ENCODE results near the gene KRI1.
"Not testable (repeated sequence)": the region's sequence is repeated elsewhere in the genome, so short reads cannot be mapped to it uniquely, and the experiment has no call there.

The KRI1 gene

DNA sequence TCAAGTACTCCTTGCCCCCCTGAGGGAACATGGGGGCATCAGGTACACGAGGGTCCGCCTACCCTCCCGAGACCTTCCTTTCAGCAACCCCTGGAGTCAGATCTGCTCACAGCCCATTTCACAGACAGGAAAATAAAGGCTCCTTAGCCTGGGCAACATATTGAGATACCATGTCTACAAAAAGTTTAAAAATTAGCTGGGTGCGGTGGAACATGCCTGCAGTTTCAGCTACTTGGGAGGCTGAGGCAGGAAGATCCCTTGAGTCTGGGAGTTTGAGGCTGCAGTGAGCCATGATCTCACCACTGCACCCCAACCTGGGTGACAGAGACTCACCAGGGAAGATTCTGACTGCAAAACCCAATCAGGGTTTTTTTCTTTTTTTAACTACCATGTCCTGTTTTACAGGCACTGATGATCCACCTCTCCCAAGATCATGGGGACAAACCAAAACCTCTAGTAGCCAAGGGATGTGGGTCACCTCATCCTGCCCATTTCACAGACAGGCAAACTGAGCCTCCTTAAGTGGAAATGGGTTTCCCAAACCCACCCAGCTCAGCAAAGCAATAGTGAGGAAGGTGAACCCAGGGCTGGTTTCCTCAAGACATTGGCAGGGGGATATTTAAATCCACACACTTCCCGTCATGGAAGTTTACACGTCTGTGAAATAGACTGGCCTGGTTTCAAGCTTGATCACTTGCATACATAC, 9.4 kb upstream of the KRI1 start:
- no peak for DNase-seq

- DNase-seq = no peak
Observed at GRCh38 chr19:10574462-10574861, 8.7 kb upstream of the KRI1 start.

GRCh38 chr19:10573793-10574192, 8.0 kb upstream of the KRI1 start:
- not testable (repeated sequence) for DNase-seq

DNA sequence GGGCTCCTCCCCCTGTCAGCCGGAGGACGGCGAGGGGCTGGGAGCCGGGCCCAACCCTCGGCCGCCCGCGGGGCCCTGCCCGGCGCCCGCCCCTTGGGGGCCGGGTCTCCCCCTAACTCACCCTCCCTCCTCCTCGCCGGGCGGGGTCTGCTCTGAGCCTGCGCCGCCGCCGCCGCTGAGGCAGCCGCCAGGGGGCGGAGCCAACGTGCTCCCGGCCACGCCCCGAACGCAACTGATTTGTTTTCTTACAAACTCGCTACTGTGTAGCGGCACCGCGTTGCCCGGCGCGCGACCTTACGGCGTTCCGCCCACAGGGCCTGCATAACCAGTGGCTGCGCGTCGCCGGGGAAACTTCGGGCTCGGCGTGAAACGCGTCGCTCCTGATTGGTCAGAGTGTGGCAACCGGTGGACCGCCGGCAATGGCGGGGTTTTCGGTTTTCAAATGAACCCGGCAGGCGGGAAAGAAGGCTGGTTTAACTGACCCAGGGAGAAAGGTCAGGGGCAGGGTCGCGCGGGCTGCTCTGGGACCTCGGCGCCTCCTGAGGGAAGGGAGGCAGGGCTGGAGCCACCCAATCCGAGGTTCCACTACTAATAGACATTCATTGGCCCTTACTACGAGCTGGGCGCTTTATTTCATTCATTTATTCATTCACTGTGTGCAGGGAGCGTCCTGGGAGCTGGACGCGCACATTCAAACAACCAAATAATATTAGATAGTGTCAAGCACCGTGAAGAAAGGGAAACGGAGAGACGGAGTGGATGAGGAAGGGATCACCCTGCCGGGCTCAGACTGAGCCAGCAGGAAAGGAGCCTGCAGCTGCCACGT, 3.2 kb upstream of the KRI1 start, which contains the start of gene CDKN2D:
CDKN2D (minus strand) TSS at position 154 of the 826 bp plus-strand sequence. CDS start 326 bp downstream, outside the sequence.
- DNase-seq = peak; percentile 100

- no peak for DNase-seq
Observed at GRCh38 chr19:10568062-10568825, 2.4 kb upstream of the KRI1 start.

DNA sequence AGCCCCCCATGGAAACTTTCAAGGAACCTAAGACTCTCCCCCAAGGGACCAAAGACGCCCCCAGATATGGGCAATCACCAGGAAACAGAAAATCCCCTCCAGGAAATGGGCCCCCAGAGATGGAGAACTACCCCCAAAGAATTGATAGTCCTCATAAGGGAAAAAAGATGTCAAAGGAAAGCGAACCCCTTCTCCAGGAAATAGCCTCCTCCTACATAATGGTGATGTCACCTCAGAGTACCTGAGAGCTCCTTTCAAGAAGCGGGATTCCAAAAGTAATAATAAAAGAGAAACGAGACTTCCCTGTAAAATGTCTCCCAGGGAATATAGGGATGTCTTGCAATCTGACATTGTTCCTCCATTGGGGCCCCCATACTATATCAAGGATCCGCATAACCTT, 1.8 kb upstream of the KRI1 start:
- no peak for DNase-seq

DNA sequence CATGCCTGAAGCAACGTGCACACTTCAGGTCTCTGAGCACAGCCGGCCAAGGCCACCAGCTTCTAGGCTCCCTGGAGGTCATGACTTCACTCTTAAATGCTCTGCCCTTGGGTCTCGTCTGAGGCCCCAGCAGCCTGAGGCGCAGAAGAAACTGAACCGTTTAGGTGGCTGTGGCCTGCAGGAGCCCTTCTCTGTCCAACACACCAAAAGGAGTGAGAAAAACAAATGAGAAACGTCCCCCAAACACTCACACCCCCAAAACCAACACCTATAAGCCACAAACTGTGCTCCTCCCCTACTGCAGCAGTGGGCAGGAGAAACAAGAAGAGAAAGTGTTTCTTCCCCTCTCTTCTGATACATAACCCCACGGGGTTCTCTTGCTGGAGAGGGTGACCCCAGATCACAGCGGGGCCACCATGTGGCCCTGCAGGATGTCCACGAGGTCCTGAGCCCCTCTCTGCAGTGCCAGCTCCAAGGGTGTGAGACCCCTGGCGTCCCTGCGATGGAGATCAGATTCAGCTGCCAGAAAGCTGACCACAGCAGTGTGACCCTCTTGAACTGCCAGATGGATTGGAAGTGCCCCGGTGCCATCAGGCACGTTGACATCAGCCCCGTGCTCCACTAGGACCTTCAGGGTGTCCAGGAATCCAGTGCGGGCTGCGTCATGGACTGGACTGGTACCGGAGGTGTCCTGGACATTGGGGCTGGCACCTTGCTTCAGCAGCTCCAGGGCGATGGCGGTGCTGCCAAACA, 1.0 kb upstream of the KRI1 start:
- peak; percentile 41 for DNase-seq

DNA sequence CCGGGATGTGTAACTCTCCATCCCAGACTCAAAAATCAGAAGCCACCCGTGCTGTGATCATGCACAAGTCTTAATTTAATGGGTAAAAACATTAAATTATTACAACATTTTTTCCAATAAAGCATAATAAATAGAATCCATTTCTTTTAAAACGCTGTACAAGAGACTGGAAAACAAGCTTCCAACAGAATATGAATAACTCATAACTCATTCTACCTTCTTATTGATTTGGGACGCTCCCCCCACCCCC, 523 bp upstream of the KRI1 start:
- DNase-seq = no peak

DNA sequence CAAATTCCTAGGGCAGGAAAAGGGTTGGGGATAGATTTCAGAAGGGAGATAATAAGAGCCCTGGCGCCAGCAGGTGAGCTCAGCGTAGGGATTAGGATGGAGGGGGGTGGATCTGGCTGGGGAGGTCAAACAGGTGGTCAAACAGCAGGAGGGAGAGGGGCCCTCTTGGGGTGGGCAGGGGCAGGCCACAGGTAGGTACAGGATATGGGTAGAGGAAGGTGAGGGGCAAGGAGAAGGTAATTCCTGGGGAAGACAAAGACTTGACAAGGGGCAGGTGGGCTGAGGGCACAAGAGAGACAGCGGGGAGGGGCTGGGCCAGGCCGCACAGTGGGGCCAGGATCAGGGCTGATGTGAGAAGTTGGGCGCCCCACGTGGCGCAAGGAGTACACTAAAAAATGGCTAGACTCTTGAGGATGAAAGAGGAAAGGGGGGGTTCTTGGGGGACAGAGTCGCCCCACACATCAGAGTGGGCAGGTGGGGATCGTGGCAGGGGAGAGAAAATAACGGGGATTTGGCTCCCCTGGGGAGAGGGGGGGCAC, 713 bp downstream of the KRI1 start:
- DNase-seq = peak; percentile 39

DNA sequence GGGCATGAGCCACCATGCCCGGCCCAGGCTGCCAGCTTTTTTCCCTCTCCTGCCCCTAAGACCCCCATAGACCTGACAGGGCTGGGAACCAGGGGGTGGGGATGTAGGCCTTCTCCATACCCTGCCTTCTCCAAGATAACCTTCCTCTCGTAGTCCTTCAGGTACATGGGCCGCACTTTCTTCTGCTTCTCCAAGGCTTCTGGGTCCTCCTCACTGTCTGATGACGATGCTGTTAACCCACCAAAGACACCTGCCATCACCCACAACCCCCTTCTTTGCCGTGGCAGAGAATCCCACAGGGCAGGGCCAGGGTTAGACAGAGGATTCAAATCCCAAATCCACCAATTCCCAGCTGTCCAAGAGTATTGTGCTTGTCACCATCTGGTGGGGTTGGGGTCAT, 3.2 kb downstream of the KRI1 start:
- no peak for DNase-seq

GRCh38 chr19:10560154-10560553, 5.7 kb downstream of the KRI1 start:
- no peak for DNase-seq

- no peak for DNase-seq
Observed at GRCh38 chr19:10557603-10558197, 8.1 kb downstream of the KRI1 start.

DNA sequence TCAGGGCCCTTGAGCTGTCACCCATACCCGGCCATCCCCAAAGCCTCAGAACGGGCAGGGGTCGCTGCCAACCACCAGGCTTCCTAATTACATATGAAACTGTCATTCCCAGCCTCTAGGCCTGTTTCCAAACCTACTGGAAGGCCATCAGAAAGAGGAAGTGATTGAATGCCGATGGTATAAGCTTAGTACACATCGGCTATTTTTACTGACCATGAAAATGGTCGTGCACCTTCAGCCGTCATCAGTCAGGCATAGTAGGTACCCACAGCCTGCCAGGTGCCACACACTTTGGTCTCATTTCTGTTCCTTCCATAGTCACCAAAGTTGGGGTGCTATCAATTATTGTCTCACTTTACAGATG, 10.2 kb downstream of the KRI1 start:
- no peak for DNase-seq

- no peak for DNase-seq
Observed at GRCh38 chr19:10554760-10555609, 10.8 kb downstream of the KRI1 start.

GRCh38 chr19:10553943-10554381, 11.8 kb downstream of the KRI1 start:
- DNase-seq = peak; percentile 51

DNA sequence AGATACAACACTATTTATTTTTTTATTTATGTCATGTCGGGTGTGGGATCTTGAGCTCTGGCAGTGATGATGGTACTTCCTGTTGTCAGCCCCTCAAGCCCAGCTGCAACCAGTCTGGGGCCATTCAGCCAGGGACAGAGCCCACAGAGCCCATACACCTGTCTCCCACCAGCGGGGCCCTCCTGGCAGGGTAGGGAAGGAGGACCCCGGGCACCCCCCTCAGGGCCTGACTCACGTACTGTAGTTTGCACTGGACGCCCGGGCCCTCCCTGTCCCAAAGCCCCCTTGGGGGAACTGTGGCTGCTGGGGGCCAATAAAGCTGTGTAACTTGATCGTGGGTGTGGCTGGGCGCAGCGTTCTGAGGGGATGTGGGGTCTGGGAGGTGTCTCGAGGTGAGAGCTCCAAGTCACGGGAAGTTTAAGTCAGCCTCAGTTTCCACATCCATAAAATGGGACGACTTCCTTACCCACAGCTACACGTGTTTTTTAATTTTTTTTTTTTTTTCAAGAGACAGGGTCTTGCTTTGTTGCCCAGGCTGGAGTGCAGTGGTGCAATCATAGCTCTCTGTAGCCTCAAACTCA, 12.6 kb downstream of the KRI1 start:
- DNase-seq = no peak

GRCh38 chr19:10552510-10553053, 13.2 kb downstream of the KRI1 start:
- DNase-seq = no peak

GRCh38 chr19:10551698-10552301, 14.0 kb downstream of the KRI1 start:
- DNase-seq = no peak

DNA sequence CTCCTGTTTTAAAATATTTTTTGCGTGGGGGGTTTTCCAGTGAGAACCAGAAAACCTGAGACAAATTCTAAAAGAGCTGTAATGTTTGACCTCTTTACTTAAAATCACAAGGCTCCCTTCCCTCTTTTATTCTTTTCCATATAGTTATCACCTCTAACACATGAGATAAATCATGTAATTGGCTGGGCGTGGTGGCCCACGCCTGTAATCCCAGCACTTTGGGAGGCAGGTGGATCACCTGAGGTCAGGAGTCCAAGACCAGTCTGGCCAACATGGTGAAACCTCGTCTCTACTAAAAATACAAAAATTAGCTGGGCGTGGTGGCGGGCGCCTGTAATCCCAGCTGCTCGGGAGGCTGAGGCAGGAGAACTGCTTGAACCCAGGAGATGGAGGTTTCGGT, 14.8 kb downstream of the KRI1 start:
- DNase-seq = not testable (repeated sequence)

DNA sequence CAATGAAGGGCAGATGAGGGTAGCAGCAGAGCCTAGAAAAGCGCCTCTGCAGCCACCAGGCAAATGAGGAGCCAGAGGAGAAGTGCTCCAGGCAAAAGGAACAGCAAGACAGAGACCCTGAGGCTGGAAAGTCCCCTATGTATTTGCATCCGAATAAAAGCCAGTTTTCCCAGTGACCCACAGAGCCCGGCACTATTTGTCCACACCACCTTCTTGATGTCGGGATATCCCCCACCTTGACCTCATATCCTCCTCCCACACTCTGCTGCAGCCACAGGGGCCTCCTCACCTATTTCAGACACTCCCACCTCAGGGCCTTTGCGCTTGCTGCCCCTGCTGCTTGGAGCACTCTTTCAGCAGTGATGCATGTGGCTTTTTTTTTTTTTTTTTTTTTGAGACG, 15.5 kb downstream of the KRI1 start:
- no peak for DNase-seq
